ENCODE results near the gene FOXP1.

GRCh38 chr3:71245971-71246880, 337.3 kb downstream of the FOXP1 start:
- TF ChIP-seq EZH2 (IDR thresholded peaks at IDR 0.05; ENCODE audit: borderline replicate concordance, low read length): no peak
- TF ChIP-seq, protein P1, sequence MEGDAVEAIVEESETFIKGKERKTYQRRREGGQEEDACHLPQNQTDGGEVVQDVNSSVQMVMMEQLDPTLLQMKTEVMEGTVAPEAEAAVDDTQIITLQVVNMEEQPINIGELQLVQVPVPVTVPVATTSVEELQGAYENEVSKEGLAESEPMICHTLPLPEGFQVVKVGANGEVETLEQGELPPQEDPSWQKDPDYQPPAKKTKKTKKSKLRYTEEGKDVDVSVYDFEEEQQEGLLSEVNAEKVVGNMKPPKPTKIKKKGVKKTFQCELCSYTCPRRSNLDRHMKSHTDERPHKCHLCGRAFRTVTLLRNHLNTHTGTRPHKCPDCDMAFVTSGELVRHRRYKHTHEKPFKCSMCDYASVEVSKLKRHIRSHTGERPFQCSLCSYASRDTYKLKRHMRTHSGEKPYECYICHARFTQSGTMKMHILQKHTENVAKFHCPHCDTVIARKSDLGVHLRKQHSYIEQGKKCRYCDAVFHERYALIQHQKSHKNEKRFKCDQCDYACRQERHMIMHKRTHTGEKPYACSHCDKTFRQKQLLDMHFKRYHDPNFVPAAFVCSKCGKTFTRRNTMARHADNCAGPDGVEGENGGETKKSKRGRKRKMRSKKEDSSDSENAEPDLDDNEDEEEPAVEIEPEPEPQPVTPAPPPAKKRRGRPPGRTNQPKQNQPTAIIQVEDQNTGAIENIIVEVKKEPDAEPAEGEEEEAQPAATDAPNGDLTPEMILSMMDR (conservative IDR thresholded peaks at IDR 0.05 in 1 of 2, IDR thresholded peaks at IDR 0.05 in 1 of 2; ENCODE audit: extremely low read depth in 1 of 2, insufficient read depth in 1 of 2, low read depth in 1 of 2, low read length in 2 of 2): no peak

All from mammary epithelial cell (primary cell).